ENCODE results near the gene NSG2.

Gene NSG2

GRCh38 chr5:174058433-174059122, 13.1 kb downstream of the NSG2 start:
- DNase-seq (ENCODE audit: low read depth in 1 of 2, low spot score in 1 of 2), result no peak

- DNase-seq (ENCODE audit: low read depth in 1 of 2, low spot score in 1 of 2), result no peak
Measured at GRCh38 chr5:174059247-174059646, 13.7 kb downstream of the NSG2 start.

GRCh38 chr5:174063082-174063756, 17.7 kb downstream of the NSG2 start:
- no peak for DNase-seq (ENCODE audit: low read depth in 1 of 2, low spot score in 1 of 2)

GRCh38 chr5:174064171-174064570, 18.7 kb downstream of the NSG2 start:
- no peak for DNase-seq (ENCODE audit: low read depth in 1 of 2, low spot score in 1 of 2)

- no peak for DNase-seq (ENCODE audit: low read depth in 1 of 2, low spot score in 1 of 2)
Measured at GRCh38 chr5:174065528-174066197, 20.2 kb downstream of the NSG2 start.

- no peak for DNase-seq (ENCODE audit: low read depth in 1 of 2, low spot score in 1 of 2)
Measured at GRCh38 chr5:174067499-174067898, 22.0 kb downstream of the NSG2 start.

- no peak for DNase-seq (ENCODE audit: low read depth in 1 of 2, low spot score in 1 of 2)
Measured at GRCh38 chr5:174071484-174071883, 26.0 kb downstream of the NSG2 start.

GRCh38 chr5:174073122-174073660, 27.7 kb downstream of the NSG2 start:
- DNase-seq (ENCODE audit: low read depth in 1 of 2, low spot score in 1 of 2), result no peak

- DNase-seq (ENCODE audit: low read depth in 1 of 2, low spot score in 1 of 2), result no peak
Measured at GRCh38 chr5:174074369-174074768, 28.9 kb downstream of the NSG2 start.

GRCh38 chr5:174078416-174078815, 32.9 kb downstream of the NSG2 start:
- DNase-seq (ENCODE audit: low read depth in 1 of 2, low spot score in 1 of 2), result no peak

GRCh38 chr5:174082286-174082685, 36.8 kb downstream of the NSG2 start:
- no peak for DNase-seq (ENCODE audit: low read depth in 1 of 2, low spot score in 1 of 2)

- DNase-seq (ENCODE audit: low read depth in 1 of 2, low spot score in 1 of 2), result no peak
Measured at GRCh38 chr5:174083056-174083827, 37.7 kb downstream of the NSG2 start.

GRCh38 chr5:174084691-174085154, 39.2 kb downstream of the NSG2 start:
- no peak for DNase-seq (ENCODE audit: low read depth in 1 of 2, low spot score in 1 of 2)

- DNase-seq (ENCODE audit: low read depth in 1 of 2, low spot score in 1 of 2), result no peak
Measured at GRCh38 chr5:174086751-174087150, 41.2 kb downstream of the NSG2 start.

- no peak for DNase-seq (ENCODE audit: low read depth in 1 of 2, low spot score in 1 of 2)
Measured at GRCh38 chr5:174087783-174088182, 42.3 kb downstream of the NSG2 start.

- no peak for DNase-seq (ENCODE audit: low read depth in 1 of 2, low spot score in 1 of 2)
Measured at GRCh38 chr5:174090129-174090528, 44.6 kb downstream of the NSG2 start.

GRCh38 chr5:174093123-174093522, 47.6 kb downstream of the NSG2 start:
- DNase-seq (ENCODE audit: low read depth in 1 of 2, low spot score in 1 of 2), result no peak

GRCh38 chr5:174094857-174095606, 49.5 kb downstream of the NSG2 start:
- no peak for DNase-seq (ENCODE audit: low read depth in 1 of 2, low spot score in 1 of 2)

- DNase-seq (ENCODE audit: low read depth in 1 of 2, low spot score in 1 of 2), result no peak
Measured at GRCh38 chr5:174096619-174097018, 51.1 kb downstream of the NSG2 start.

- no peak for DNase-seq (ENCODE audit: low read depth in 1 of 2, low spot score in 1 of 2)
Measured at GRCh38 chr5:174097486-174098185, 52.1 kb downstream of the NSG2 start.

Data from activated T-helper 1 cell treated with anti-CD3 and anti-CD28 coated beads, Interleukin-2, amount 50 U/mL, for 16 hours (primary cell).